Measurements from ENCODE around the gene RNF217.
"Not testable (repeated sequence)": the region's sequence is repeated elsewhere in the genome, so short reads cannot be mapped to it uniquely, and the experiment has no call there.

RNF217 gene

DNA sequence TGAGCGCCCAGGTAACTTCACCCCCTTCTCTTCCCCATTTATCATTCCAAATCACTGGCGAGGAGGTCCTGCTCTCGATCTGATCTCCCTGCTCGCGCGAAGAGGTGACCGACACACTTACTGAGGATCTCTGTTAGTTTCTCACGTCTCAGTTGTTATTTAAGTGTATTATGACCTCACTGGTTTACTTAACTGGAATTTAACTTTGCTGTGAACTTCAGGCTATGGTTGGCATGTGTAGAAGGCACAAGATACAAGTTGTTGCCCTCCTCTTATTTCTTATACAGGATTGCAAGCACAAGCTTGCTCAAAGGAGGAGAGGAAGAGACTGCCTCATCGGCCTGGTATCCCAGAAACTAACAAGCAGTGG, 1.2 kb downstream of the RNF217 start:
- DNase-seq: no peak

DNA sequence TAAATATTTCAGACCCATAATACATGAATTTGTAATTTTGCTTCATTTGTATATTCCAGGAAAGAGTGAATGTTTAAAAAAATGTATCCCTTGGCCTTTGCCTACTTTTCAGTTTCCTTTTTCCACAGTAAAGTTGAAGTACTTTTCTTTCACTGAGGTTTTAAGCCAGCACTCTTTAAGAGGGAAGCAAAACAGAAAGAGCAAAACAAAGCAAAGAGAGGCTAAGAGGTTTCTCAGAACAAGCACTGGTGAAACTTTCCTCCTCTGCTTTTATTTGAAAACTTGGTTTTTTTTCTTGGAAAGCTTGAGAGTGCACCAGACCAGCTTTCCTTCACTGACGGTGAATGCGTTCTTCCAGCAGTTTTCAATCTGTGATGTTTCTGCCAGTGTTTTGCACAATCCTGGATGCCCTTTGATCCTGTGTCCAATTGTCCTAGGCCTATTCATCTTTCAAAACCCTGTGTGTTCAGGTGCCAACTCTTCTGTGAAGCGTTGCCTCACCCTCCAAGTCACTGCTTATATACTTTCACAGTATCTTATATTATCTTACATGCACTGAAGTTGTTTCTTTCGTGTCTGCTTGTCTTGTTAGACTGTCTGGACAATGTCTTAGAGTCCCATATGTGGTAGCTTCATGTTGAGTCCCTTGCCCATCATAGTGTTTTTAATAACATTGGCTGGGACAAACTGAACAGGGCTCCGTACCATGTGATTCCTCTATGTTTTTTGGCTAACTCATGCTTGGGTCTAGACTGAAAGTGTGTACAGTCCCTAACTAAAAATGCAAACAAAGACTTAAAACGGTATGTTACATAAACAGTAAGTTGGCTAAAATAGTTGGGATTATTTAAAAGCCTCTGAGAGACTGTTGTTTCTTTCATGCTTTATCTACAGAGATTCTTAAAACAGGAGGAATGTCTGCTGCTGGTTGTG, 1.9 kb downstream of the RNF217 start:
- DNase-seq: no peak

DNA sequence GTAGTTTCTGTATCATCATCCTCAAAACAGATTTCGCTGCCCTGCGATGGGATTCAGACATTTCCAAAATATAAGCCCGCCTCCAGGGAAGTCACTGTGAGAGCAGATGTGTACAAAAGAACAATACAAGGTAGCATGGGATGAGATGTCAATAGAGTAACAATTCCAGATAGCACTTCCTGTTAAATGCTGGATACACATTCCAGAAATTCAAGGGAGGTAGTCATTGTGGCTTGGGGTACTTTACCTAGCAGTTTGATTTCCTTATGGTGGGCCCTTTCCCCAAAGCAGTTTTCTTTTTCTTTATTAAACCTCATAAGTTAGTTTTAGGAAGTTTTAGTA, 2.5 kb downstream of the RNF217 start:
- DNase-seq: no peak

DNA sequence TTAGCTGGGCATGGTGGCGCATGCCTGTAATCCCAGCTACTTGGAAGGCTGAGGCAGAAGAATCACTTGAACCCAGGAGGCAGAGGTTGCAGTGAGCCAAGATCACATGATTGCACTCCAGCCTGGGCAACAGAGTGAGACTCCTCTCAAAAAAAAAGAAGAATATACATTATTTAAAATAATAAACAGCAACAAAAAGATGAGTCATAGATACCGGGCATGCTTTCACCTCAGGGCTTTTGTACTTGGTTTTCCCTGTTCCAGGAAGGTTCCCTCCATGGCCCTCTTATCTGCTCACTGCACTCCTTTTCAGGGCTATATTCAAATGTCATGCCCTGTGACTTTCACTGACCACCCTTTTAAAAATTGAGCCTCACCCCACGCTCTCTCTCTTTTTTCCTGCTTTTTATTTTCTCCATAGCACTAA, 3.2 kb downstream of the RNF217 start:
- DNase-seq: not testable (repeated sequence)

DNA sequence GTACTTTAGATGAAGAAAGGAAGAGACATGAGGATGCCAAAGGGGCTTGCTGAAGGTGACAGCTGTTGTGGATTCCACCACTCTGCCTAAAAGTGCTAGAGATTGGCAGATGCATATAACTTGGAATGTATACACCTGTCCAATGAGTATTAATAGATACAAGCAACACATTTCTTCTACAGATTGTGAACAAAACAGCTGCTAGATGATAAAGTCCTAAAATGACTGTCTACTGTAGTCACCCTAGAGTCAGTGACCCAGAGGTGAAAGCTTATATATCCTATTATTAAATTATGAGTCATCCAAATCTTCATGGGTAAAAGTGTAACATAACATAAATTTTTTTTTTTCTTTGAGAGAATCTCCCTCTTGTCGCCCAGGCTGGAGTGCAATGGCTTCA, 5.2 kb downstream of the RNF217 start:
- no peak for DNase-seq

DNA sequence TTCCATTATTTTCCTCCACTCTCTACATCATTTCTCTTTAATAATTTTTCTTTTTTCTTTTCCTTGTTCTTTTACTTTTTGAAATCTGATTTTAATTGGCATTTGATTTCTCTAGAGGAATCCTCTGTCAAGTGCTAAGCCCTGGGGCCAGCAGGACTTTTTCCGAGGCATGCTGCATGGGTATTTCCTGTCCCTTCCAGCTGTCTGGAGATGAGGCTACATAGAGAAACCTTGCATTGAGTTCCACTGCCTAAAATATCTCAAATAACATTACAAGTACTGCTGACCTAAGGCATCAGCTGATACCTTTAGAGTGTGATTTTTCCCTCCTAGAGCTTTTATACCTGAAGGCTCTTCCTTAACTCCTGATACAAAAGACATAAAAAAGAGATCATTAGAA, 6.2 kb downstream of the RNF217 start:
- DNase-seq: no peak

DNA sequence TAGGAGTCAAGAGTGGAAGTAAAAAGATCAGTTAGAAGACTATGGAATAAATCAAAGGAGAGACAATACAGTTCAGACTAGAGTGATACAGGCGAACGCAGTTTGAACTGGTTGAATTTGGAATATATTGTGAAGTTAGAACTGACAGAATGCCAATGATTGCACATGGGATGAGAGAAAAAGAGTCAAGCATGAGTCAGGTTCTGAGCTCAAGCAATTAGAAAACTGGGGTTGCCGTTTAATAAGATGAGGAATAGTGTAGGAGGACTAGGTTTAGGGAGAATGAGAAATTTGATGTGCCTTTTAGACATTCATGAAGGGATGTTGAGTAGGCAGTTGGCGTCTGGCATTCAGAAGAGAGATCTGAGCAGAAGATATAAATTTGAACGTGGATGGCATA, 8.0 kb downstream of the RNF217 start:
- DNase-seq: no peak

DNA sequence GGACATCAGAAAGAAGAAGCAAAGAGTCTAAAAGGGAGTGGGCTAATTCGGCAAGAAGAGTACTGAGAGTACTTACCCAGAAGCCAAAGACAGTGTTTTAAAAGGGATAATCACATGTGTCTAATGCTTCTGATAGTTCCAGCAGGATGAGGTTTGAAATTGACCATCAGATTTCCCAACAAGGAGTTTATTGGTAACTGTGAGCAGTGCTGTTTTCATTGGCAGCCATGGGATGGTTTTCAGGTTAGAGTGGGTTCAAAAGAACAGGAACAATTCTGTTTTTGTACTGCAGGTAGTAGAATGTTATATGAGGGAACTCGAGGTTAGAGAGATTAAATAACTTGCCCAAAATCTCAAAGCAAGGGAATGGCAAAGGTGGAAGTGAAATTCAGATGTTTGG, 8.5 kb downstream of the RNF217 start:
- no peak for DNase-seq

DNA sequence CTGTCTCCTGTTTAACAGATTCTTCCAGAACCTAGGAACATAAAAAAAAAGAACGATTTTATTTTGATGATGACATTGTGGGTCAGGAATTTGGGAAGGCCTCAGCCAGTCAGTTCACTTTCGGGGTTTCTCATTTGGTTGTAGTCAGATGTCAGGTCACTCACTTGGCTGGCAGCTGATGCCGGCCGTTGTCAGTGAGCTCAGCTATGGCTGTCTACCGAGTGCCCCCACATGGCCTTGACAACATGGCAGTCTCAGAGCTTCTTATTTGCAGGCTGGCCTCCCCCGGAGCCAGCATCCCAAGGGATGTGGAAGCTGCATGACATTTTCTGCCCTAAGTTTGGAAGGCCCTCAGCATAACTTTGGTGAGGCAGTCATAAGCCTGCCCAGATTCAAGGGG, 11.5 kb downstream of the RNF217 start:
- no peak for DNase-seq

DNA sequence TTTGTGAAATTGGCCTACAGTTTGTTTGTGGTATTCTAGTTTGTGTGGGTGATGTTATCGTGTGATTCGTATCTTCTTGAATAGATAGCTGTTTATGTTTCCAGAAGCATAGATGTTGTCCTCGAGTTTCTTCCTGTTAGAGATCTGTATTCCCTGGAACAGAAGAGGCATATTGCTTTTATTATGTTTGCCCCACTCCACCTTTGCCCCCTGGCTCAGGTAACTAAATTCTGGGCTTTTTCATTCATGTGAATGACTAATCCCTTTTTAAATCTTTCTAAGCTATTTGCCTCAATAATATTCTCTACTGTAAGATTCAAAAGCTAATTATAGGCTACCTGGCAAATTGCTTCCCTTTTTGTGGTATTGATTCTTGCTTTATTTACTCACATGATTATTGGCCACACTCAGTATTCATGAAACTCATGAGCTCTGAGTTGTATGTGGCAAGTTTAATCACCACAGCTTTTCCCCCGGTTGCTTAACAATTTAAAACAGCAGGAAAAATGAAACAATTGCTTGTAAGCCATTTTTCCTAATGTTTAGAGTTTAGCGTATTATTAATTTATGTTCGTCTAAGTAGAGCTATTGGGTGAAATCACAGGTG, 12.6 kb downstream of the RNF217 start:
- no peak for DNase-seq

DNA sequence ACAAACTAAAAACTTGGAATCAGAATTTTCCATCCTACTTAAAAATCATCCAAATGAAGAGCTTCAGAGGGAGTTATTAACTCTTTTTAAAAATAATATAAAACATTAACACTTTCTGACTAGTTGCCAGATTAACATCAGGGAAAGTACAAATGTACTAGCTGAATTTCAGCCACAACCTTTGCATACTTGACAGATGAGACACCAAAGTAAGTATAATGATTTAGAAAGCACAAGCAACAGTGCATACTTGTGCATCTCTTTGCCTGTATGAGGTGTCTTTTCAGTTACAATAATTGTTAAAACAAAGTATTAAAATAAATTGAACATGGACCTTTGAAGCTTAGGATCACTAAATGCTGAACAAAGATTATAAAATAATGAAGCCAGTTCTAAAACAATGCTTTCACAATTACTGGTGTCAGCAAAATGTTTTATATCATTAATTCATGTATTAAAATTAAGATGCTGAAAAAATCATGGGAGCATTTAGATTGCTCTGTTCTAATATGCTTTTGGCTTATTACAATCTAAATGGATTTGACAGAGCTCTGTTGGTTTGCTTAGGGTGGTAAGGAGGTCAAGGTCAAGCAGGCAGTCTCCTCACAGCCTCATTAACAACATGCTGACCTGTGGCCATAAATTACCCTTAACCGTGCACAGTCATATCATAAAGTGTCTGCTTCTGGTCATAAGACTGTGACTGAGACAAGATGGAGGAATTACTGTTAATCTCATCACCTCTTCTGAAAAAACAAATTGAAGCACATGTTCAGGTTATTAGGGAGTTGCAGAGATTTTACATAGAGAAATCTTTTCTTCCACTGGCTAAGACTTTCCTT, 15.1 kb downstream of the RNF217 start:
- DNase-seq: no peak

DNA sequence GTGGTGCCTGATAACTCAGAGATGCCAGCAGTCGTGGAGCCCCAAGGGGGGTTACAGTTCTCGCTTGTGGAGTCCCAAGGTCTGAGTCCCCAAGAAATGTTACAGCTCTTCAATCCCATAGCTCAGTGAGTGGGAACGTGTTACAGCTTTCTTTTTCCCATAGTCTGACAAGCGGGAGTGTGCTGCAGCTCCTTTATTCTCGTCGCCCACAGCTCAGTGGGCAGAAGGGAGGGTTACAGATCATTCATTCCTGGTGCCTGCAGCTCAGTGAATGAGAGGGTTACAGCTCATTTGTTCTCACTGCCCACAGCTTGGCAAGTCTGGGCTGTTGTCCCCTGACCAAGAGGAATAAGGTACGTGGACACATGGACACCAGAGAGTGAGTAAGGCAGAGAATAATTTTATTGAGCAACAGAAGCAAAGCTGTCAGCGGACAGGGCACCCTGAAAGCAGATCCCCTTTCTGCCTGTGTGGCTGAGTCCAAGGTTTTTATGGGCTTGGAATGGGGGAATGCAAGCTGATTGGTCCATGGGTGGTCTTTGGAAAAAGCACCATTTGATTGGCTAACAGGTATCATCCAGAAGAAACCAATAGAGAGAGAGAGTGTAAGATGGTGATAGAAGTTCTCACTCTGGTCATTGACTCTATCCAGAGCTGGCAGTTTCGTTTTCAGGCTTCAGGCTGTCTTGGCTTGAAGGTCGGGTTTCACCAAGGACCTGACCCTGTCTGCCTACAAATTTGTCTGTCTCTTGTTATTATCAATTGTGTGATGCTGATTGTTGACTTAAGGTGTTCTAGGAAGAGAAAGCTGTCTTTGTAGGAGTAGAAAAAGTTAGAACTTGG, 16.4 kb downstream of the RNF217 start:
- DNase-seq: no peak

DNA sequence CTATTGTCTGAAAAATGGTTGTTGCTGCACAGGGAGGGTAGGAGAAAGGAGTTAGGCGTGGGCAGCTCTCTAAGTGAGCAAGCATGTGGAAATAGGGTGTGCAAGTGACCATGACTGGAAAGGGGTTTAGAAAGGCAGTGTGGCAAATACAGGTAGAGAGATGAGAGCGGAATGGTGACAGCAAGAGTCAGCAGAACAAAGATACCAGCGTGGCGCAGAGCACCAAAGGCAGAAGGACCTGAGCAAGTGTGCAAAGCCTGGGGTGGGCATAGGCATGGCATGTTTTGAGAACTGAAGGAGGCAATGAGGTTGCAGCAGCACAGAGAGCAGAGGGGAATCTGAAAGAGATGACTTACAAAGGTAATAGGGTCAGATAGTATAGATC, 17.0 kb downstream of the RNF217 start:
- no peak for DNase-seq

DNA sequence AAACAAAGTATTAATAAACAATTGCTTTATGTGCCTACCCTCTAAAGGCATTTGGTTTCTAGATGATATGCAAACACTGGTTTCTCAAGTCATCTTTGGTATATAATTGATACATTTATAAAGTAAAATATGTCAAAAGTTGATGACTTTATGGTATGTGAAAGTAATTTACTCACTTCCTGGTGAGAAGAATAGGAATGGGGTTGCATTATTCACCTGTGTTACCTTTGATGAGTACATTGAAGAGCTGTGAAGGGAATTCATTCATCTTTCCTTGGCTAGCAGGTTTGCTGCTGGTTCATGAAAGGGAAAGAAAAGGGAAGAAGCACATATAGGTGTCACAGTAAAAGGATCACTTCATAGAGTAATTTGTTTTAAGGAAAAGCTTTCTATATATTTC, 20.4 kb downstream of the RNF217 start:
- no peak for DNase-seq

DNA sequence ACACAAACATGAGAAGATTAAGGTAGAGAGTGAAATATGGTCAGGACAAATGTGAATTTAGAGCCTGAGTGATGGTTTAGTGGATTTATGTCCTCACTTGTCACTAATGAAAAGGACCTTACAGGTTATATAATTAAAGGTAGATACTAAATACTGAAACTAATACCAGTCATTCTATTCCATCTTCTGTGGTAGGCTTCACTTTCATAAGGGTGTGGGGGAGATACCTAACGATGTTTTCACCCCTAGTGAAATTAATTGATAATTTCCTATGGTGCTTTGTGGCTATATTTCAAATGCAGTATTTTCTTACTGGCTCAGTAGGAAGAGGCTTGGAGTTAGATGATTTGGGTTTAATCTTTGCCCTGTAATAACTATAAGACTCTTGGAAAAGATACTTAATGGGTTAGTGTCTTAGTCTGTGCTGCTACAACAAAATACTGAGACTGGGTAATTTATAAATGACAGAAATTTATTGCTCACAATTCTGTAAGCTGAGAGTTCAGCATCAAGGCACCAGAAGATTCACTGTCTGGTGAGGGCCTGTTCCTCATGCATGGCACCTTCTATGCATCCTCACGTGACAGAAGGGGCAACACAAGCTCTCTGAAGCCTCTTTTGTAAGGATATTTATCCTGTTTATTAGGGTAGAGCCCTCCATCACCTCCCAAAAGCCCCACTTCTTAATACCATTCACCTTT, 21.3 kb downstream of the RNF217 start:
- no peak for DNase-seq

DNA sequence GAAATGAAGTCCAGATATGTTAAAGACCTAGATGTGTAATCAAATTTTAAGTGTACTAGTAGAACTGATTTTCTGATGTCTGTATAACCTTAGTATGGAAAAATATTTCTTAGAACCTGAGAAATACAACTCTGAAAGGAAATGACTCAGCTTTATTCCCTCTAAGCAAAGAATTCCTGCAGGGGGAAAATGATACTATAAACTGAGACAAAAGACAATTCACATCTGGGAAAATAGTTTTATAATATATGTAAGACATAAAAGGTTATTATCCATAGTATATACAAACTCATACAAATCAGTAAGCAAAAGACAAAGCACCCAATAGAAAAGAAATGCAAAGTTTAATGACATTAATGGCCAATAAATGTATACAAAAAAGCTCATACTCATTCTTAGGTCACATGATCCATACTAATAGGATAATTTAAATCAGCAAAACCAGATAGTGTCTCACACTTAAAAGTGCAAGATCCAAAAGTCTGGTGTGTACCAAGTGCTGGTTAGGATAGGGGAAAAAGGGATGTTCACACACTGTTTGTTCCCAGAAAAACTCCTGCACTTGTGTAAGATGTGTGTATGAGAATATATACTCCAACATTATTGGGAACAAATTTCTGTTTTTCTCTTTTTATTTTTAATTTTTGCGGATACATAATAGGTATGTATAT, 22.6 kb downstream of the RNF217 start:
- DNase-seq: no peak

DNA sequence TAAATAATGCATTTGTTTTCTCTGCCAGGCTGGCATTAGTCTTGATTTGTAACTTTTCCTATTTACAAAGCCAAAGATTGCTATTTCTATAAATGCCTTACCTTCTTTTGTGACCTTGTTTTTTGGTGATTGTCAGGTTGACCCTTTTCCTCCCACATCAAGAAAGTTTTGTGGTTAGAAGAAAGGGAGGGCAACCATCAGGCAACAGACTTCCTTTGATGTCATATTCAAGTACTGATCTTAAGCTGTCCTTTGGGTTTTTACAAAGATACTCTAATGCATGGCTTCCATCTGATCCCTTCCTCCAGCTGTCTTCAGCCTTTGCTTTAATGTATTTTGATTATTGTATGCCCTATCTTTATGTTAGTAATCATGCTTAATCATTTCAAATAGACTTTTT, 23.9 kb downstream of the RNF217 start:
- no peak for DNase-seq

DNA sequence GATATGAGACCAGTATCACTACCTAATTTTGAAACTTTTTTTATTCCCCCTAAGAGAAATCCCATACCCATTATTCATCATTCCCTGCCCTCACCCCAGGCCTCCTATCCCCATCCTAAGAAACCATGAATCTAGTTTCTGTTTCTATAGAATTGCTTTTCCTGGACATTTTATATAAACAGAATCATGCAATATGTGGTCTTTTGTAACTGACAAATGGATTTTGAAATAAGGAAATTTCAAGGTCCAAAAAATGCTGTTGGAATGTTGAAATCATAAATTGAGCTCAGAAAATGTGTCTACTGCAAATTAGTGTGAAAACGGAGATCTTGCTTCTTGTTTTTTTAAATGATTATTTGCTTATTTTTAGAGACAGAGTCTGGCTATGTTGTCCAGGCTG, 25.1 kb downstream of the RNF217 start:
- DNase-seq: no peak

DNA sequence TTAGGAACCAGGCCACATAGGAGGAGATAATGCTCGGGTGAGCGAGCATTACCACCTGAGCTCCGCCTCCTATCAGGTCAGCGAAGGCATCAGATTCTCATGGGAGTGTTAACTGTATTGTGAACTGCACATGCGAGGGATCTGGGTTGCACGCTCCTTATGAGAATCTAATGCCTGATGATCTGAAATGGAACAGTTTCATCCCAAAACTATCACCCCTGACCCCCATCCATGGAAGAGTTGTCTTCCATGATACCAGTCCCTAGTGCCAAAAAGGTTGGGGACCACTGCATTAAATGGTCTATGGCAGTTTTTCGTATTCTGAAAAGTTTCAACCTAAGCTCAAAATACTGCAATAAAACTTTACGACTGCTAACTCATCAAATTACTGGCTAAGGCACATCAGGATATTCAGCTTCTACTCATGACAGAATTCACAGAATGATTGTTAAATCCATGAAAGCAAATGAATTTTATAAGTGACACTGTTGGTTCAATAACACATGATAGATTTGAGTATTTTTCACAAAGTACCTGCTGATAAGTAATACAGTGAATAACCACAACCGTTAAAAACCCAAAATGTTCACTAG, 25.9 kb downstream of the RNF217 start:
- DNase-seq: no peak

DNA sequence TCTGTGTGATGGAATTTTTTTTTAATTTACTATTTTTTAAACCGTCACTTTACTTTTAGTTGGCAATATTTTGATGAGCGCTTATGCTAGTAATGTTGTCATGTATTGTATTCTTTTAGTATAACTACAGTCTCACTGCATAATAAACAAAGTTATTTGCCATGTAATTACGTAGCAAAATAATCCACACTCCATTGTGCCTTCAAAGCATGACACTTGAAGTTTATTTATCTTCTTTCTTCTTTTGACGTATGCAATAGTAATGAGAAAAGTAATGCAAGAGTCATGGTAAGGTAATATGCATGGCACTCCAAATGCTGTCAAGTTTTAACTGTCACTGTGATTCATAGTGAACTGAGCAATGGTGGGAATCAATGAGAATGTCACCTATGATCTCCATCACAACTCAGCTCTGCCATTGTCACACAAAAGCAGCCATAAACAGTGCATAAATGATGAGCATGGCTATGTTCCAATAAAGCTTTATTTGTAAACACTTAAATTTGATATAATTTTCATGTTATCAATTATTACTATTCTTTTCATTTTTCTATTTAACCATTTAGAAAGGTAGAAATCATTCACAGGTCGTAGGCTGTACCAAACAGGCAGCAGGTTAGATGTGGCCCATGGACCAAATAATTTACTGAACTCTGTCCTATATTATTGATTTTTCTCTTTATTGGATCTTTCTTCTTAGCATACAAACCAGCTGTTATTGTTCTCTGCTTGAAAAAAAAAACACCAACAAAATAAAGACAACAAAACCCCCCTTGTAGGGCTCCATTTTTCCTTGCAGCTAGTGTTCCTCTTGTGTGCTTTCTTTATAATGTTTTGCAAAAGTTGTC, 27.1 kb downstream of the RNF217 start:
- DNase-seq: no peak

Data from cerebellar nuclear complex (tissue), 1 donor.